NOMO-1 treated with dmso at 0.1 percent for 144 hours (cell line): Measurements from ENCODE around the gene TBC1D22A.

Experiments used
- DNase-seq: peaks from one replicate; lab custom pipeline; 2025; ENCODE audit not compliant: unreplicated experiment; lab: John Stamatoyannopoulos, UW

TBC1D22A gene

DNA sequence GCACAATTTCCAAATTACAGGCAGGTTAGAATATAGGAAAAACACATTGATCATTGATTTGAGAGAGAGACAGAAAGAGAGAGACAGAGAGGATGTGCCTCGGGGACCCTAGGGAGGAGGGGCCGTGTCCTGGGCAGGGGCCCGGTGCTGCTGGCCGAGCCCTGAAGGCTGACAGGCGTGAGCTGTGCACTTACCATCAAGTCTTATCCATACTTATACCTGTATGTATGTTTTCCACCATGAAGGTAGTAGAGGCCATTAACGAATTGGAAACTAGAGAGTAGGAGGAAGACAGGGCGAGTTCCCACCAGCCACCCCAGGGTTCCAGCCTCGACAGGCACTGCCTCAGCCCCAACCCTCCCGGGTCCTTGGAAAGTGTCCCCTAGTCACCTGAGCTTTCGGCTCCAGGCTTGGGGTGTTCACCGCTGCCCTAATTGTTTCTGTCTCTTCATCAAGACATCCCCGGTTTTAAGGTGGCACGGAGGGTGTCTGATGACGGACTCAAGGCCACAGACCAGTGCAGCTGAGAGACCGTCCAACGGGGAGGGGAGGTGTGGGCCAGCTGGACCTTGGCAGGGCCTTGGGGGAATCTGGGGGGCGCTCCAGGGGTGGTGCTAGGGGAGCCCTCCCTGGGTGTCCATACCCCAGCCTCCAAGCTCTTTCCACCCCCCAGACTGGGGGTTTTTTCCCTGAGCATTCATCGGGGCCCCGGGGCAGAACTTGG is 431.3 kb downstream of the TBC1D22A start:
- no peak for DNase-seq

DNA sequence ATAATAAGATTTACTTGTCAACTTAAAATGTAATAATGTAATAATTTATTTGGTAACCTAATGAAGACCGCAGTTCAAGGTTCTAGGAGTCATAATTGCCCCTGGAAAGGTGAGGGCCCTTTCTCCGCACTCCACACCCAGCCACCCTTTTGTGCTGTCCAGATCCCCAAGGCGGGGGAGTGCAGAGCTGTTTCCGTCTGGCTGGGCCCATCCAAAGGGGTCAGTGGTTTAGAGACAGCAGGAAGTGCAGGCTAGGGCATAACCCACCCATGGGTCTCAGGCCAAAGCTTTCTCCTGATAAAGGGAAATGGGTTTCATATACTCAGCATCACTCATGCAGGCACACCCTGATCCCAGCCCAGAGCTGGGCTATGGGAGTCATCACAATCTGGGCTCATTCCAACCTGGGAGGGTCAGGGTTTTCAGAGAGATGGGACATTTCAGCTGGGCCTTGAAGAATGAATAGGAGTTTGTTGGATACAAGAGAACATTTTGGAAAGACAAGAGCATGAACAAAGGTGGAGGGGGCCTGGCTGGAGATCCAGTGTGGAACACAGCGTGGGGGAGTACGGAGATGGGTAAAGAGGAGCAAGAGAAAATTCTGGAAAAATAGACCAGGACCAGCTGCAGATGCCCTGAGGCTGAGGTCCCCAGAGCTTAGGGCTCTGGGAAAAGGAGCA is 432.2 kb downstream of the TBC1D22A start:
- DNase-seq, result no peak

DNA sequence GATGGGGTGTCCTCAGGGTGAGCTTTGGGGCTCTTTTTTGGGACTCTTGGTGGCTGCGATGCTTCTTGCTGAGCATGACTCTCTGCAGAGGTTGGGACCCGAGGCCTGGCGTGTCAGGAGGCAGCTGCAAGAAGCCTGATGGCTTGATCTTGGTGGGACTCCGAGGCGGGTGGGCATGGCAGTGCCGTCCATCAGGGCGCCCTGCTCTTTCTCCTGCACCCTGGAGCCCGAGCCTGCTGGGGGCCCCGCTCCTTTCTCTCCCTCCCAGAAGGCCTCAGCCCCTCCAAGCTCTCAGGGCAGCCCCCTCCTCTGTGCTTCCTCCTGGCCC is 432.7 kb downstream of the TBC1D22A start:
- DNase-seq, result no peak

DNA sequence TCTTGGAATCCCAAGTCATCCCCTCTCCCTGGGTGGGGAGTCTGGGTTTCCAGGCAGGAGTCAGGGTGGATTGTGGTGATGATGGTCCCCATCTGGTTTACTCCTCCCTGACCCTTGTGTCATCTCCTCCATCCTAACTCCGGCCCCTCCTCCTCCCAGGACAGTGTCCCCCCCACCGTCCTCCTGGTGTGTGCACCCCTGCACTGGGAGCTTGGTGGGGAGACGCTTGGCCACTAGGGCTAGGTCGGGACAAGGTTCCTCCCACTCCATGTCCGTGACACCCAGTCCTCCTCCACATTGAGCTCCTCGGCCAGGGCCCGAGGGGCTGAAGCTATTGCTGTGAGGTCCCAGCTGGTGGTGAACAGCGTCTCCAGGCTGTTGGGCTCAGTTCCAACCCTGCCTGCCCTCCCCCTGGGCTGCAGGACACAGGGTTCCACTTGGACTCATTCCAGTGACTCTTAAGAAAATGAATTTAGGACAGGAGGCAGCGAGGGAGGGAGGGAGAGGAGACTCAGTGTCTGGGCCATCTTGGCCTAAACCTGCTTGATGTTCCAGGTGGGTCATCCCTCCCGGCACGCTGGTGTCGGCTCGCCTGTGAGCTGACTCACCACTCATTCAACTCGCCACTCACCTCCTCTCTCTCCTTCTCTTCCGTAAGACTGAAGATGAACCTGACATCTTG is 433.2 kb downstream of the TBC1D22A start:
- DNase-seq, result no peak

DNA sequence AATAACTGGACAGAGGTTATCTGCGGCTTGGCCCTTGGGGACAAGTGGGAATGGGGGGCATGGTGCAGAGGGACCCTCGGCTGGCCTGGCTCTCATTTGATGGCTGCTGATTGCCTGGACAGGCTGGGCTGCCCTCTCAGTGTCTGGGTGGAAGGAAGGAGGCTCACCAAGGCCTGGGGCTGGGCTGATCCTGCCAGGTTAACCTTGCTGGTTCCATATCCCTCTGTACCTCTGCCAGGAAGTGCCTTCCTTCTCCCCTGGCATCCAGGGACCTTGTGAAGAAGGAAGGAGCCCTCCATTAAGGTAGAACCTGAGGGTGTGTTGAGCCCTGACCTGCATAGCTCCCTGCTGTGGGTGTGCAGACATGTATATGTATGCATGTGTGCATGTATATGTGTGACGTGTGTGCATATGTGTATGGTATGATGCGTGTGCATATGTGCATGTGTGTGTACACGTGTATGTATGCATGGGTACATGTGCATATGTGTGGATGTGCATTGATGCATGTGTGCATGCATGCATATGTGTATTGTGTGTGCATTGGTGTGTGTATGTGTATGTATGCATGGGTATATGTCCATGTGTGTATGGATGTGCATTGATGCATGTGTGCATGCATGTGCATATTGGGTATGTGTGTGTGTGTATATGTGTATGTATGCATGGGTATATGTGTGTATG is 433.9 kb downstream of the TBC1D22A start:
- no peak for DNase-seq

DNA sequence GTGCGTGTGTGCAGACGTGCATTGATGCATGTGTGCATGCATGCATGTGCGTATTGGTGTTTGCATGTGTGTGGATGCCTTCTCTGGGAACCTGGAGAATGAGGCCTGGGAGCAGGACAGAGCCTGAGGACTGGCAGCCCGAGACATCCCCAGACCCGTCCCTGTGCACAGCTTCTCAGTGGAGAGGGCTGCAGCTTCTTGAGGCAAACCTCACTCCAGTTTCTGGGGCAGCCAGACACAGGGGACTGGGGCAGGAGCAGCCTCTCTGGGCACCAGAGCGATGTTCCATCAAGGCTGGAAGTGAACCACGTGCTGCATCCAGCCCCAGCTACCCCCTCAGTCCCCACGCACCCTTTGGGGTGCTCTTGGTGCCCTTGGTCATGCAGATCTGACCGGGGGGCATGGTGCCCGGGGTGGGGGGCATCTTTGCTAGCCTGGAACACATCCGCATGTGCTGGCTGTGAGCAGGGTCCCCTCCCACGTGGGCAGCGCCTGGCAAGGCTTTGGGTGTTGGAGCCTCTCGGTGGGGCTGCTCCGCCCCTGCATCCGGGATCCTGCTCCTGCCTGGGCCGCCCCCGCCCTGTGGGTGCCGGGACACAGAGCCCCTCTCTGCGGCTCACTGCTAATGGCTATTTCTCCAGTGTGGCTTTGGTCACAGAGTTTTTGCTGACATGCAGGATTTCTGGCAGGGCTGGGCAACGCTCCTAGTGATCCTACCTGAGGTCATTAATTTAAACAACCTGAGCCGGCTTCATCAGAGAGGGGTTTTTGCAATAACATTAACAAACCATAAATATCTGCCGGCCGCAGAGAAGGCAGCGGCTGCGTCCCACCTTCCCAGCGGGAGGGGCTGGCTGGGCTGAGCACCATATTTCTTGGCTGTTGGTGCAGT is 434.7 kb downstream of the TBC1D22A start:
- DNase-seq, result no peak

DNA sequence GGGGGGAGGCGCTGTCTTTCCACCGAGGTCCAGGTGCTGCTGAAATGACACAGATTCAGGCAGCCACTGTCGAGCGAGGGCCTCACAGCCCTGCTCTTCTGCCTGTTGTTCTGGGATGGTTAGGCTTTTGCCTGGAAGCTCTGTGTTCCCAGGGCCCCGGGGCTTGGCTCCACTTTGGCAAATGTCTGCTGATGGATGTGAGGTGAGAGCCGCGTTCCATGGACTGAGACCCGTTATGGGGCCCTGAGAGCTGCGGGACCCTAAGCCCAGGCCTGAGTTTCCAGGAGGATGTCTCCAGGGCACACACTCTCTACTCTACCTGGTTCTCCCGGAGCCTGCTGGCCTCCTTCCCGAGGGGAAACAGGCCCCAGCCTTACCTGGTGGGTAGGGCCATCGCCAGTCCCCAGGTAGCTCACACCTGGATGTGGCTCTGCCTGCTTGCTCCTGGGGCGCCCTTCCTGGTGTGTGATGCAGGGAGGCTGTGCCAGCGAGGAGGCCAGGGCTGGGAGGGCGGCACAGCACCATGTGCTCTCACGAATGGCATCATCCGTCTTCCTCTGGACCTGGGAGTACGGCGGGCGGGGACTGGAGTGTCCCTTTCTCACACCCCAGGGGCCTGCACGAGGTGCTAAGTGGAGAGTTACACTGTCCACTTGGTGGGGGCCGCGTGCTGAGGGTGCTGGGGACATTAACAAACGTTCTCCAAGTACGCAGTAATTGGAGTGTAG is 435.5 kb downstream of the TBC1D22A start:
- DNase-seq, result no peak

DNA sequence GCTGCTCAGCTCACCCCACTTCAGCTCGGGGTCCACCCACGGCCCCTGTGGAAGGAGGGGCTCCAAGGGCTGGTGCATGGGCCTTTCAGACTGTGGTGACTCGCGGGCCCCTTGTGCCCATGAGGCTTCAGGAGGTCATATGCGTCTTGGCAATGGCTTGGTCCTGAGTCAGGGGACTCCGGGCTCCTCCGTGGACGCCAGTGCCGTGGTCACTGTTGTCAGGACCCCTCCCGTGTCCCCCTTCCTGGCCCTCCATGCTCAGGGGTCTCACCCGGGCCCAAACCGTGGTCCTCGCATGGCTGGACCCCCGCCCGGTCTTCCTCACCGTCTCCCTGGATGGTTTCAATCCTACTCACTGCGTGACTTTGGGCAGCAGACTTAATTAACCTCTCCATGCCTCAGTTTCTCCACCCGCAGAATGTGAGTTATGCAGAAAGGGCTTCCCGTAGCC is 436.4 kb downstream of the TBC1D22A start:
- DNase-seq, result no peak

DNA sequence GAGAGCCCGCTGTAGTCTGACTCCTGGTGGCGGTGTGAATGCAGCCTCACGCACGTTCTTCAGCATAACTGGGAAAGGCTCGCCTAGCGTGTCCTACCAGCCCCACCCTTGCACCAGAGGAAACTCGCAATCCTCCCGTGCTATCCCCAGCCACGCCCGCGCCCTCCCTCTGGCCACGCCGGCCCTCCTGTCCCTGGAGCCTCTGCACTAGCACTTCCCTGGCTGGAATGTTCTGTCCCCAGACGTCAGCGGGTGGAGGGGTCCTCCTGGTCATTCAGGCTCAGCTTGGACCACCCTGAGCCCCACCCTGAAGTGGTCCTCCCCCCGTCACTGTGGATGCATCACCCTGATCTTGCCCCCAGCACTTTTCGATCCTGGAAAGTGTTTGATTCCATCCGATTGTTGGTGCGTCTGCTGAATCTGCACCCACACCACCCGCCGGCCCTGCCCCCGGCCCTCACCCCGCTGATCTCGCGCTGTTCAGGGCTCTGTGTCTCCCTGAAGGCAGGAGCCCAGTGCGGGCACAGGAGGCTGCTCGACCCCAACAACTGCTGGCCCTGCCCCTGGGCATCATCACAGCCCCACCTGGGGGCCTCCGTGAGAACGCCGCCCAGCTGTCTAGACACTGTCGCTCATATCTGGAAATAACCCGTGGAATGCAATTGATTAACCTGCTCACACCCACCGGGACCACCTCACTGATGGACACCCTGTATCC is 437.0 kb downstream of the TBC1D22A start:
- no peak for DNase-seq

DNA sequence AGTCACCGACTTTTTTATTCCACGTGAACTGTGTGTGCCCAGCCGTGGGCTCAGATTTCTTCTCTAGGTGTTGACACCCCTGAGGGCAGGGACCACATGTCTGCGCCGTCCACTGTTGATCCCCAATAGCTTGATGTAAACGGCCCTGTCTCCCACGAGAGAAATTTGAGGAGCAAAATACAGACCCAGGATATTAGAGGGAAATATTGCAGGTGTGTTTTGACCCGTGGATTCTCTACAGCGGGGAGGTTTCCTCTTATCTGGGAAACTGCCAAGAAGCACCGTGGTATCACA is 437.5 kb downstream of the TBC1D22A start:
- DNase-seq, result no peak

DNA sequence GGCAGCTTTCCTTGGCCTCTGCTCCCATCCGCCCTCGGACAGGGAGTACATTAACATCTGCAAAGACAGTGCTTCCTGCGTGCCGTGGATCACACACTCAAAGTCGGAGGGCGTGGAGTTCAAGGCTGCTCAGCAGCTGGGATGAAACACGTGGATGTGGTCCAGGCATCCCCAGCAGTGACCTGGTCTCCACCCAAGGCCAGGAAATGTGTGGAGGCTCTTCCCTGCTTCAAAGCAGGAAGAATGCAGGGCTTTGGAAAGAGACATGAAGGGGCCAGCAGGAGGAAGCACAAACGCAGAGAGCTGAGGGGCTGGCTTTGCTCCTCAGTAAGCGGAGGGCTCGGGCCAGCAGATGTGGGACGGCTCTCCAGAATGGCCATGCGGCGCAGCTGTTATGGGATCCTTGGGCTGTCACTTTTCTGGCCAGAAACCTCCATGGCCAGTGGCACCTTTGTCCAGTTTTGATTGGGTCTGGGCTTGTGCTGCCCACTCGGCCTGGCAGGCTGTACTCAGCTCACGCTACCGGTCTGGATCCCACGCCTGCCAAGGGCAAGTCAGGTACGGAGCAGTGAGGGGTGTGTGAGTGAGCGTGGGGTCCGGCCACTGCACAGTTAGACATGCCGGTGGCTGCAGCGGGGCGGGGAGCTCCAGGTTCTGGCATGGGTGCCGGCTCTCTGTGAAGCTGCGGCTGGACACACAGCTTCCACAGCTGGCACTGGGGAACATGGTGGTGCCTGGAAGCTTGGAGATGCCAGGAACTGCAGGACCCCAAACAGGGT is 438.0 kb downstream of the TBC1D22A start:
- DNase-seq, result no peak

DNA sequence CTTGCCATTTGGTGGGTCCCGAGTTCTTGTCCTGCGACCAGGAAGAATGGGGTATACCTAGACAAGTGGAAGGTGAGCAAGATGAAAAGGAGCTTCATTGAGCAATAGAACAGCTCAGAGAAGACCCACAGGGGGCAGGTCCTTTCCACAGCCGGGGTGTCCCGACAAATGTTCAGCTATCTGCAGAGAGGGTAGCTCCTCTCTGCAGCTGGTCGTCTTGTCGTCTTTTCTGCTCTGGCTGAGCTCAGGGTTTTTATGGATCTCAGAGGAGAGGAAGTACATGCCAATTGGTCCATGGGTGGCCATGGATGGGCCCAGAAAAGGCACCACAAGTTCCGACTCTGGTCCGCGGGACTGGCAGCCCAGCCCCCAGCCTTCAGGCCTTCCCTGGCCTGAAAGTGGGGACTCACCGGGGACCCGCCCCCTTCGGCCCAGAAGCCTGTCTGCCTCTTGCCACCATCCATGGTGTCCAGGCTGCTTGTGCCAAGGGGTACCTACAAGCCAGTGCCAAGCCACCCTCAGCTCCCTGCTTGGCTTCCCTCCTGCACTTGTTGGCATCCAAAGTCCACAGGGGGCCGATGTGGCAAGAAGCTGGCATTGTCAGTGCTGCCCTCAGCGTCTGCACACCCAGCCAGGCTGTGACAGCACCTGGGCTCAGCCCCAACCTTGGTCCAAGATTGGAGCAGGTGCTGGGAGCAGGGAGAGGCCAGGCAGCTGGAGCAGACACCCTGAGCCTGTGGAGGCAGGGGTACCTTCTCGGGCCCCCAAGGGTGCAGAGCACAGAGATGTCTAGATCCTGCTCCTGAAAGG is 438.9 kb downstream of the TBC1D22A start:
- no peak for DNase-seq

DNA sequence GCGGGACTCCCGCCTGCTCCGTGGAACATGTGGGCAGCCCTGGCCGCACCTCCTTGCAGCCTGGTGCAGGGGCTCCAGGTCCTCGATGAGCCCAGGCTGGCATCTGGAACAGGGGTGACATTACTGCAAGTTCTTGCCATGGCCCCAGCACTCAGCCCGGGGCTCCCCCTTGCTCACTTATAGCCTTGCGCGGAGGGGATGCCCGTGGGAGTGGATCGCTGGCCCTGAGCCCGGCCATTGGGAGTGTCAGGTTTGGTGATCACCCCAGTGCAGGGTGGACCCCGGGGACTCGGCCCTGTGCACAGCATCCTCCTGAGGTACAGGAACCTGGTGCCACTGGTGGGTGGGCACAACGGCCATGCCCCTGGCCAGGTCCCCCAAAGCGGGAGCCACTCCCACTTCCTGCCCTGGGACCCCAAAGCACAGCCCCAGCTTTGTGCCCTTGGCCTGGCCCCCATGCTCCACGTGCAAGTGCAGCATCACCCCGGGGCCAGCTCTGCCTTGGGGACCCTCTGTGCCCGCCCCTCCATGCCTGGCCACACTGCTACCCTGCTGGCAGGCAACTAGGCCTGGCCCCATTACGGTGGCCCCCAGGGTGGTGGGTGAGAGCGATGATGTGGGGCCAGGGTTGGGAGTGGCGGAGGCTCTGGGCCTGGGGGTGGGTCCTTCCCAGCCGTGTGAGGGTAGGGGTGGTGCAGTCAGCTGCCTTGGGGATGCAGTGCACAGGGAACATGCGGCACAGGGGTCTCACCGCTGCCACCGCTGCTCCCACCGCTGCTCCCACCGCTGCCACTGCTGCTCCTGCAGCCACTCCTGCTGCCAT is 439.8 kb downstream of the TBC1D22A start:
- no peak for DNase-seq

DNA sequence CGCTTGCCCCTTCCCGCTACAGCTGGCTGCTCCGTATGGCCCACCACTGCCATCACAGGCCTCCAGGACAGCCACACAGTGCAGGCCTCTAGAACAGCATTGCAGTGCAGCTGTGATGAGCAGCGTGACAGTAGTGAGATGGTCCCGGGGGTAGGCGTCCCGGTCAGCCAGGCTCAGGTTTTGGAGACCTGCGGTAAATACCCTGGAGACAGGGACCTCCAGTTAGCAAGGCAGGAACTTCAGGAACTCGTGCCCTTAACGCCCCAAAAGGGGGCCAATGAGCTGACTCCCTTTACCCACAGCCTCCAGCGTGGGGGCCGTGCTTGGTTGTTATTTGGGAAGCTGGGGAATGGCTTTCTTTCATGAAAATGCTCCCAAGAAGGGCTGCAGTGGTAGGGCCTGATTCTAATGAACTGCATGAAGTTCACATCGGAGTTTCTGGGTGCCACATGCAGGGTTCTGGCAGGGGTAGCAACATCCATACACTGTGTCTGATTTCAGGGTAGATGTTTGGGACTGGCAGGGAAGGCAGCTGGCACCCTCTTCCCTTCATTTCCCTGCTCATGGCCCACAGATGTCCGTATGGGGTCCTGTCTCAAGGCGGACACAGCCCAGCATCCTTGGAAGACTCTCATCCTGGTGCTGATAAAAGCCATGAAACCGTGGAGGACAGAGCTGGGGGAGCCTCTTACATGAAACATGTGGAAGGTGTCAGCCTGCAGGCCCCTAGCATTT is 440.5 kb downstream of the TBC1D22A start:
- DNase-seq, result no peak

DNA sequence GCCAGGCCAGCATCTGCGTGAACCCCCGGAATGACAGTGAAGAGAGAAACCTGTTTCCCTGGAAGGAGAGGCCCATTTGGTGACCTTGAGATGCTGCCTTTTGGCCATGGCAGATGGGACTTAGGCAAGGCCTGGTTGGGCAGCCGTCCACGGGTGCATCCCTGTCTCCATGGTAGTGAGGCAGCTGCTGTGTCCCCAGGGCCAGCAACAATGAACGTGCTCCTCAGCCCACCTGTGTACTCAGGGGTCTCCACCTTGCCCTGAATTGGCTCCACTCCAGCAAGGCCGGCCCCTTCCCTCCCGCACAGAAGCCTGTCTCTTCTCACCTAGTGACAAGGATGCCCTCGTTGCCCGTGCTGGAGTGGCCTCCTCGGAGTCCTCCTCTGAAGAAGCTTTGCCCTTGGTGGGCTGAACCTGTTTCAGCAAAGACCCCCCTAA is 441.1 kb downstream of the TBC1D22A start:
- no peak for DNase-seq
